Measurements from ENCODE around the gene CPLX1. TPM values are rescaled to one million over a fixed set of nuclear protein-coding genes. Genes with fewer than 3 reads are reported as not detected.

Gene CPLX1
- total RNA-seq, 2 donors from 2014 or later = 1.0 to 1.9 TPM

DNA sequence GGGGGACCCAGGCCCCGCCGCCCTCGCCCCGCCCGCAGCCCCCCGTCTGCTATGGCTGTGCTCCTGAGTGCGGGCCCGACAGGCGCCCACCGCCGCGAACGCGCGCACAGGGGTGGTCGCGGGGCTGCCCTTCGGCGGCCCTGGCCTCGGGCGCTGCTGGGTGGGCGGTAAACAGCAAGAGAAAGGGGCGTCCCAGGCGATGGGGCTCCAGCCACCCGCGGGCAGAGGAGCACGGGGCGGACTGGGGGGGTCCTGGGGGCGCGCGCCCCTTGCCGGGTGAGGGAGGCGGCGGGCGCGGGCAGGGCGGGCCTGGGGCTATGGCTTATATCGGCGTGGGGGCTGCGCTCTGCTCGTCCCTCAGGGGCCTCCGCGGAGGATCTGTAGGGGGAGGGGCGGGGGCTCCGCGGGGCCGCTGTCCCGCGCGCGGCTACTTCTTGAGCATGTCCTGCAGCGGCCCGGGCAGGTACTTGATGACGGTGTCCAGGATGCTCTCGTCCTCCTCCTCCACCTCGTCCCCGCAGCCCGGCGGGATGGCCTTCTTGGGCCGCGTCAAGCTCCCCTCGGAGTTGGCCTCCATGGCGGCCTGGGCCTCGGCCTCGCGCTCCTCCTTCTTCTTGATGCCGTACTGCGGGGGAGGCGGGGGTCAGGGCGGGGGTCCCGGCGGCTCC lies 39.7 kb downstream of the CPLX1 start:
- H3K4me3 ChIP-seq (ENCODE audit: low read length) = no peak overlapping the region
- no peak overlapping the region for H3K27ac ChIP-seq (ENCODE audit: low read depth, low read length)
- 23 to 30% methylated on average over 24 to 72 of the region's 72 CpGs for WGBS, 2 experiments (ENCODE audit: insufficient coverage in 1 of 2, insufficient read length in 1 of 2)
- peak; percentile 62 for DNase-seq
- peak overlapping the region; percentile 24 for H3K4me3 Mint-ChIP-seq
- H3K4me1 Mint-ChIP-seq = peaks cover 12% of the 10 kb centered on the region
- peaks cover 52% of the 10 kb centered on the region for H3K27me3 ChIP-seq (ENCODE audit: control insufficient read depth, insufficient read depth, low read length, poor library complexity, severe bottlenecking)
- H3K9ac ChIP-seq (ENCODE audit: extremely low read depth, low read length, poor library complexity, severe bottlenecking) = no peak overlapping the region
- H3K36me3 Mint-ChIP-seq (ENCODE audit: low read depth) = no peaks in the 10 kb centered on the region
- H3K36me3 ChIP-seq (ENCODE audit: control insufficient read depth, insufficient read depth, low read length) = no peaks in the 10 kb centered on the region
- TF ChIP-seq, protein P1, sequence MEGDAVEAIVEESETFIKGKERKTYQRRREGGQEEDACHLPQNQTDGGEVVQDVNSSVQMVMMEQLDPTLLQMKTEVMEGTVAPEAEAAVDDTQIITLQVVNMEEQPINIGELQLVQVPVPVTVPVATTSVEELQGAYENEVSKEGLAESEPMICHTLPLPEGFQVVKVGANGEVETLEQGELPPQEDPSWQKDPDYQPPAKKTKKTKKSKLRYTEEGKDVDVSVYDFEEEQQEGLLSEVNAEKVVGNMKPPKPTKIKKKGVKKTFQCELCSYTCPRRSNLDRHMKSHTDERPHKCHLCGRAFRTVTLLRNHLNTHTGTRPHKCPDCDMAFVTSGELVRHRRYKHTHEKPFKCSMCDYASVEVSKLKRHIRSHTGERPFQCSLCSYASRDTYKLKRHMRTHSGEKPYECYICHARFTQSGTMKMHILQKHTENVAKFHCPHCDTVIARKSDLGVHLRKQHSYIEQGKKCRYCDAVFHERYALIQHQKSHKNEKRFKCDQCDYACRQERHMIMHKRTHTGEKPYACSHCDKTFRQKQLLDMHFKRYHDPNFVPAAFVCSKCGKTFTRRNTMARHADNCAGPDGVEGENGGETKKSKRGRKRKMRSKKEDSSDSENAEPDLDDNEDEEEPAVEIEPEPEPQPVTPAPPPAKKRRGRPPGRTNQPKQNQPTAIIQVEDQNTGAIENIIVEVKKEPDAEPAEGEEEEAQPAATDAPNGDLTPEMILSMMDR (conservative IDR thresholded peaks at IDR 0.05) = no peak
- no peaks in the 10 kb centered on the region for H3K9me3 ChIP-seq (ENCODE audit: control insufficient read depth, low read length)
- H3K27ac Mint-ChIP-seq = no peak overlapping the region
- peaks cover 60% of the 10 kb centered on the region for H3K27me3 Mint-ChIP-seq (ENCODE audit: insufficient read depth)
- no peaks in the 10 kb centered on the region for H3K4me1 ChIP-seq (ENCODE audit: control insufficient read depth, insufficient read depth, low read length)
- no peaks in the 10 kb centered on the region for H3K9me3 Mint-ChIP-seq

DNA sequence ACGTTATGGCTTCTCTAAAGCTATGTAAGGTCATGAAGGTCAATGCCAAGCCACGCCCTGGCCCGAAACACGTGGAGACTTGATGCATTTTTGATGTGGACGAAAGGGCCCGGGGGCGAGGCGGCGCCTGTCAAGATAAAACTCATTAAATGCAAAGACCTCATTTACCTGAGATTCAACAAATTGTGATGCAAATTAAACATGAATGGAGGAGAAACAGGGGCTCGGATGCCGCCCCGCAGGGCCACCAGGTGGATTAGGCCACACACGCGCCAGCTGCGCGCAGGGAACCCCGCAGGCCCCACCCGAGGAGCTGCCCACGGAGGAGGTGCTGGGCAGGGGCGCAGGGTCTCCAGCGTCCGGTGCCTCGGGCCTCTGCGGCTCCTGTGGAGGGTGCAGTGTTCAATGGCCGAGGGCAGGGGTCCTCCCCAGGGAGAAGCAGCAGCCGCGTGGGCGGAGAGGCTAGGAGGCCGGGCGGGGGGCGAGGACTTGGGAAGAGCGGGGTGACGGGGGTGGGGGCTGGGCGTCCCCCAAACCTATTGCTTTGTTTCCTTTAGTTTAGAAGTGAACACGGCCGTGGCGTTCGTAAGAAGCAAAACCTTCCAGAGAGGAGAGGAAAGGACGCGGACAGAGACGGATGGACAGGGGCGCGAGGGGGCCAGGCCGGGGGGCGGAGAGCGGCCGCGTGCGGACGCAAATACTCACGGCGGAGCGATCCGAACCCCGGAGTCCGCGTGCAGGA lies 40.4 kb downstream of the CPLX1 start:
- TF ChIP-seq, protein P1 (conservative IDR thresholded peaks at IDR 0.05) = no peak
- H3K4me3 ChIP-seq (ENCODE audit: low read length) = no peak overlapping the region
- no peak overlapping the region for H3K27ac ChIP-seq (ENCODE audit: low read depth, low read length)
- Mint-ChIP-seq H3K9me3 (no peaks in the 10 kb centered on the region), H3K27me3 (ENCODE audit: insufficient read depth) (peaks cover 56% of the 10 kb centered on the region), H3K4me1 (peaks cover 15% of the 10 kb centered on the region), H3K4me3 (peak overlapping the region; percentile 24), H3K36me3 (ENCODE audit: low read depth) (peaks cover 3% of the 10 kb centered on the region), H3K27ac (no peak overlapping the region)
- no peaks in the 10 kb centered on the region for H3K9me3 ChIP-seq (ENCODE audit: control insufficient read depth, low read length)
- peaks cover 52% of the 10 kb centered on the region for H3K27me3 ChIP-seq (ENCODE audit: control insufficient read depth, insufficient read depth, low read length, poor library complexity, severe bottlenecking)
- no peaks in the 10 kb centered on the region for H3K4me1 ChIP-seq (ENCODE audit: control insufficient read depth, insufficient read depth, low read length)
- 15 to 26% methylated on average over 30 to 57 of the region's 57 CpGs for WGBS, 2 experiments (ENCODE audit: insufficient coverage in 1 of 2, insufficient read length in 1 of 2)
- no peak overlapping the region for H3K9ac ChIP-seq (ENCODE audit: extremely low read depth, low read length, poor library complexity, severe bottlenecking)
- peaks cover 3% of the 10 kb centered on the region for H3K36me3 ChIP-seq (ENCODE audit: control insufficient read depth, insufficient read depth, low read length)
- peak; percentile 69 for DNase-seq

DNA sequence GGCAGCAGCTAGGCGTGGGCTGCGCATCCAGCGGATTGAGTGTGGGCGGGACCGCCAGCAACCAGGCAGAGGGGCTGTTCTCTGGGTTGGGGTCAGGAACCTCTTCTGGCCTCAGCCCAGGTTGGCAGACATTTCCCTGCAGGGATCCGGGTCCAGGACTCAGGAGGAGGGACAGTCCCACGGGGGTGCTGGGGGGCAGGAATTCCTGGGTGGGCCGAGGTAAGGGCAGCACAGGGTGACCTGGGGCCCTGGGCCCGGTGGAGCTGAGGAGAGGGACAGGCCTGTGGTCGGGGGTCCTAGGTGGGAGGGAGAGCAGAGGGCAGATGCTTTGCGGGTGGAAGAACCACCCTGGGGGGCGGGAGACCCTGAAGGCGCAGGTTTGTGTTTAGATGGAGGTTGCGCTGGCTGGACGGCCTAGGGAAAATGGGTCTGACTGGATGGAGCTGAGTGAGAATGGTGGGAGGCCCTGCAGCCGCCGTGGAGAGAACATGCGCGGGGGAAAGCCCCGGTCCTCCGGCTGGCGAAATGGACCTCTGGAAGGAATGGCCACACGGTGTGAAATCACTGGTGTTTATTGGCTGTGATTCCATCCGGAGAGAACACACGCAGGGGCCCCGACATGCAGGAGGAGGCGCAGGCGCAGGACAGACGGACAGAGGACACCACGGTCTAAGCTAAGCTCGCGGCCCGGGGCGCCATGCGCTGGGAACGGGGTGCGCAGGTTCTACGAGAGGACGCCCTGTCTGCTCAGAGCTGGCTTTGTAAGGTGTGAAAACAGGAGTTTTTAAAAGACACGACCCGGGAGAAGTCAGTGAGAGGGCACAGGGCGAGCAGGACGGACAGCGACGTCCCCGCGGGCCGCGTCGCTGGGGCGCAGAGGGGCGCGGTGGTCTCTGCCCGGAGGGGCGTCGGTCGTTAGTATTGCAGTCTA lies 41.3 kb downstream of the CPLX1 start:
- peaks cover 52% of the 10 kb centered on the region for H3K27me3 ChIP-seq (ENCODE audit: control insufficient read depth, insufficient read depth, low read length, poor library complexity, severe bottlenecking)
- H3K4me1 ChIP-seq (ENCODE audit: control insufficient read depth, insufficient read depth, low read length) = no peaks in the 10 kb centered on the region
- H3K9ac ChIP-seq (ENCODE audit: extremely low read depth, low read length, poor library complexity, severe bottlenecking) = no peak overlapping the region
- H3K27me3 Mint-ChIP-seq (ENCODE audit: insufficient read depth) = peaks cover 54% of the 10 kb centered on the region
- H3K27ac ChIP-seq (ENCODE audit: low read depth, low read length) = no peak overlapping the region
- no peaks in the 10 kb centered on the region for H3K9me3 Mint-ChIP-seq
- TF ChIP-seq, protein P1 (conservative IDR thresholded peaks at IDR 0.05) = no peak
- DNase-seq = no peak
- peaks cover 11% of the 10 kb centered on the region for H3K36me3 Mint-ChIP-seq (ENCODE audit: low read depth)
- H3K27ac Mint-ChIP-seq = no peak overlapping the region
- no peaks in the 10 kb centered on the region for H3K9me3 ChIP-seq (ENCODE audit: control insufficient read depth, low read length)
- peaks cover 23% of the 10 kb centered on the region for H3K4me1 Mint-ChIP-seq
- H3K4me3 Mint-ChIP-seq = peak overlapping the region; percentile 24
- 72 to 77% methylated on average over 35 to 57 of the region's 57 CpGs for WGBS, 2 experiments (ENCODE audit: insufficient coverage in 1 of 2, insufficient read length in 1 of 2)
- peaks cover 11% of the 10 kb centered on the region for H3K36me3 ChIP-seq (ENCODE audit: control insufficient read depth, insufficient read depth, low read length)
- H3K4me3 ChIP-seq (ENCODE audit: low read length) = no peak overlapping the region
